Gastrocnemius medialis (tissue), 4 donors: ENCODE data around the gene TAS1R1. TPM values are rescaled to one million over a fixed set of nuclear protein-coding genes. Genes with fewer than 3 reads are reported as not detected.
A peak's percentile ranks its signal among the peaks of the same experiment; 100 is the strongest.

ENCODE experiments used
- ATAC-seq, 2 donors: fragments of 150-250 bp; one replicate each; pipeline ENCODE4 v1.9.1; 2016
- DNase-seq, 2 donors: peaks; one replicate each; pipeline ENCODE4 v3.0.0-alpha.2; 2019
- H3K27ac ChIP-seq, 4 donors: fragments of 200-600 bp; sonication (generic); 1 replicate in 1 of 4; 2 replicates in 3 of 4; pipeline ENCODE4 v1.5.1; 2016 to 2018; ENCODE audit warnings: mild to moderate bottlenecking in 2 of 4, moderate library complexity in 1 of 4
- H3K27me3 ChIP-seq, 3 donors: fragments of 200-600 bp; sonication (generic) in 2 of 3; 1 replicate in 1 of 3; 2 replicates in 2 of 3; pipeline versions ENCODE4 v1.5.1 to v1.6.0; 2016 to 2019; ENCODE audit warnings: mild to moderate bottlenecking in 1 of 3, moderate library complexity in 1 of 3
- H3K36me3 ChIP-seq, 2 donors: fragments of 200-600 bp; sonication (generic) in 1 of 2; one replicate each; pipeline ENCODE4 v1.5.1; 2017 to 2018
- H3K4me1 ChIP-seq, 2 donors: fragments of 200-600 bp; sonication (generic) in 1 of 2; one replicate each; pipeline ENCODE4 v1.5.1; 2016 to 2017; ENCODE audit warnings: mild to moderate bottlenecking in 2 of 2
- H3K4me3 ChIP-seq, 4 donors: fragments of 200-600 bp; sonication (generic) in 3 of 4; 1 replicate in 1 of 4; 2 replicates in 3 of 4; pipeline ENCODE4 v1.5.1; 2016 to 2019; ENCODE audit warnings: mild to moderate bottlenecking in 2 of 4
- H3K9me3 ChIP-seq, 3 donors: fragments of 200-600 bp; sonication (generic) in 2 of 3; 1 replicate in 1 of 3; 2 replicates in 2 of 3; pipeline ENCODE4 v1.5.1; 2016 to 2019
- POLR2A ChIP-seq, 2 donors: fragments of 450-650 bp; IDR thresholded peaks; one replicate each; pipeline ENCODE4 v1.6.1; 2017; ENCODE audit warnings: antibody characterized with exemption in 2 of 2, mild to moderate bottlenecking in 2 of 2, moderate library complexity in 2 of 2
- in situ Hi-C, 4 donors: fragments of 200-750 bp; cut with MboI; loops; one replicate each; pipeline versions ENCODE4 v1.15.0 to v1.8.0; 2017; ENCODE audit warnings: low sequenced_read_pairs in 4 of 4
- intact Hi-C: fragments of 100-400 bp; cut with DNase I; formaldehyde crosslinking; loops from one replicate; pipeline ENCODE4 v1.15.1; 2023; ENCODE audit warnings: low total_unique reads
- total RNA-seq, 4 donors: library from RNA; depleted of rRNA; stranded (reverse); fragments of >200 nt; gene quantifications; one replicate each; pipeline versions ENCODE4 v1.1.0 to v1.2.3, GENCODE V29; 2016
- TF ChIP-seq, protein P1 (sequence below), 5 experiments: fragments of 450-650 bp in 3 of 5; fragments of 200-600 bp in 2 of 5; sonication (generic) in 2 of 5; IDR thresholded peaks in 4 of 5; conservative IDR thresholded peaks in 1 of 5; 1 replicate in 4 of 5; 2 replicates in 1 of 5; pipeline ENCODE4 v1.5.1; 2016 to 2019; ENCODE audit warnings: antibody characterized with exemption in 5 of 5, mild to moderate bottlenecking in 3 of 5, moderate library complexity in 3 of 5

Gene TAS1R1
- total RNA-seq, 4 donors from 2014 or later = not detected

DNA sequence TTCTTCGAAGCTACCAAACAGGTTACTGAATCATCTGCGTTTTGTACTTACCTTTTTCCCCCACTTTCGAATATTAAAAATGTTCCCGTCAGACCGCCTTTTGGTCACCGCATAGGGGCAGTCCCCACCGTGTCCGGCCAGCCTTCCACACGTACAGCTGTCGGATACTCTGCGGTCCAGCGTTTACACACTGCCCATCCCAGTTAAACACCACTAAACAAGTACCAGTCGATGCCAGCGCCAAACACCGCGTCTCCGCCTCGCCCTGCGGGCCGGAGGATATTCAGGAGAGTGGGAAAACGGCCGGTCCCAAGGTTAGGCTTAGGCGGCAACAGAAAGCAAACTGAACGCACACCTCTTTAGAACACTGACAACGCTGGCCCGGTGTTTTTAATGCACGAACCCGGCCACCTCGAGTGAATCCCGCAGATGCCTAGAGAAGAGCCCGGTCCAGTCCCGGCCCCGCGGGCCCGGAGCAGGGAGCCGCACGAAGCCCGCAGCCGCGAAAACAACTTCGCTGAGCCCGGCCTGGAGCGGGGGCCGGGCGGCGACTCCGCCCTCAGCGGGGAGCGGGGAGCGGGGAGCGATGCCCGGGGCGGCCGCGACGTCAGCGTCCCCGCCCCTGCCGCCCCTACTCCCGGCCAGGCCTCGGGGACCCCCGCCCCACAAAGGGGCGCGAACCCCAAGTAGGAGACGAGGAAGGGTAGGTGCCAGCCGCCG lies 57.7 kb downstream of the TAS1R1 start:
- Histone ChIP-seq H3K4me3 (peak overlapping the region; percentile 83 to 95 (median 91)), H3K9me3 (no peaks in the 10 kb centered on the region), H3K36me3 (no peaks in the 10 kb centered on the region), H3K27ac (peak overlapping the region; percentile 97 to 100 (median 98)), H3K27me3 (no peaks in the 10 kb centered on the region), H3K4me1 (peaks cover 36 to 38% of the 10 kb centered on the region in 2 donors)
- DNase-seq = peak in 1 of 2 donors; percentile 71
- peak; percentile 57 to 63 for ATAC-seq
- TF ChIP-seq POLR2A (IDR thresholded peaks at IDR 0.05) = peak; percentile 42 to 66
- TF ChIP-seq, protein P1, sequence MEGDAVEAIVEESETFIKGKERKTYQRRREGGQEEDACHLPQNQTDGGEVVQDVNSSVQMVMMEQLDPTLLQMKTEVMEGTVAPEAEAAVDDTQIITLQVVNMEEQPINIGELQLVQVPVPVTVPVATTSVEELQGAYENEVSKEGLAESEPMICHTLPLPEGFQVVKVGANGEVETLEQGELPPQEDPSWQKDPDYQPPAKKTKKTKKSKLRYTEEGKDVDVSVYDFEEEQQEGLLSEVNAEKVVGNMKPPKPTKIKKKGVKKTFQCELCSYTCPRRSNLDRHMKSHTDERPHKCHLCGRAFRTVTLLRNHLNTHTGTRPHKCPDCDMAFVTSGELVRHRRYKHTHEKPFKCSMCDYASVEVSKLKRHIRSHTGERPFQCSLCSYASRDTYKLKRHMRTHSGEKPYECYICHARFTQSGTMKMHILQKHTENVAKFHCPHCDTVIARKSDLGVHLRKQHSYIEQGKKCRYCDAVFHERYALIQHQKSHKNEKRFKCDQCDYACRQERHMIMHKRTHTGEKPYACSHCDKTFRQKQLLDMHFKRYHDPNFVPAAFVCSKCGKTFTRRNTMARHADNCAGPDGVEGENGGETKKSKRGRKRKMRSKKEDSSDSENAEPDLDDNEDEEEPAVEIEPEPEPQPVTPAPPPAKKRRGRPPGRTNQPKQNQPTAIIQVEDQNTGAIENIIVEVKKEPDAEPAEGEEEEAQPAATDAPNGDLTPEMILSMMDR (IDR thresholded peaks at IDR 0.05 in 4 of 5, conservative IDR thresholded peaks at IDR 0.05 in 1 of 5) = peak in 3 of 5 experiments; percentile 3 to 30 (median 28)
- in situ Hi-C loops = no loop called here
- intact Hi-C loops = loop anchor here (1.0 kb wide), 3 partner anchors 10 to 34 kb away; partner anchors contain the start of gene ZBTB48

GRCh38 chr1:6613361-6614018 lies 58.4 kb downstream of the TAS1R1 start, which contains the start of gene PHF13:
Gene PHF13 (plus strand): TSS chr1:6613731. CDS start chr1:6614067, 336 bp downstream.
- in situ Hi-C loops = no loop called here

DNA sequence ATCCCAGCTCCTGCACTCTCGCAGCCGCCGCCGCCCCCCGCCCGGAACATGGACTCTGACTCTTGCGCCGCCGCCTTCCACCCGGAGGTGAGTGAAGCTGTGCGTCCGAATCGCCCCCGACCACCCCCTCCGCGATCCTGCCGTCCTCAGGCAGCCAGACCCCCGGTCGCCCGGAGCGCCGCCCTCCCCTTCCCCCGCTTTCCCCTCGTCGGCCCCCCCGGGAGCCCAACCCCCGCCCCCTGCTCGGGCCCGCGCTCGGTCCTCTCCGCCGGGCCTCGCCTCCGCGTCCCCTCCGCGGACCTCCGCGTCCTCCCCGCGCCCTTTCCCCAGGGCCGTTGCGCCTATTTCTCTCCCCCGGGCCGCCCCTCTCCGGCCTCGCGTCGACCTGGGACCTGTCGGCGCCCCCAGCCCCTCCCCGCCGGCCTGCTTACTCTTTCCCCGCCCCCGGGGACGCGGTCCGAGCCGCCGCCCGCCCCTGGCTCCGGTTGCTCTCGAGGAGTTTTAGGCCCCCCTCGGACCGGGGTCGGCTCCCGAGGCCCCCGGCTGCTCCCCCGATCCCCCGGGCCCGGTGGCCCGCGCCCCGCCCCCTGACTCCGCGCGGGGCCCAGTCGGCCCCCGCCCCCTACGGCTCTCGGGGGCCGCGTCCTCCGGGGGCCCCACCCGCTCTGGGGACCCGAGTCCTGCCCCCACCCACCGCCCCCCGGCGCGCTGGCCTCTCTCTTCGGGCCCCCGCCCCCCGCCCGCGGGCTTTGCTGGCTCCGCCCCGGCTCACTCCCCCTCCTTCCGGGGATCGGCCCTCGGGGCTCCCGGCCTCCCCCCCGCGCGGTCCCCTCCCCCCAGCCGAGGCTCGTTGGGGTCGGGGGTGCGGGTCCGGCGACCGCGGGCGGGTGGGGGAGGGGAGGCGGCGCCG lies 59.2 kb downstream of the TAS1R1 start:
- intact Hi-C loops = no loop called here
- Histone ChIP-seq H3K36me3 (peaks cover 0 to 2% of the 10 kb centered on the region in 2 donors), H3K4me1 (peaks cover 27 to 31% of the 10 kb centered on the region in 2 donors), H3K4me3 (peak overlapping the region; percentile 90 to 100 (median 94)), H3K27ac (peak overlapping the region; percentile 95 to 99 (median 96)), H3K27me3 (no peaks in the 10 kb centered on the region), H3K9me3 (no peaks in the 10 kb centered on the region)
- DNase-seq = peak in 1 of 2 donors; percentile 45
- TF ChIP-seq, protein P1 (IDR thresholded peaks at IDR 0.05 in 4 of 5, conservative IDR thresholded peaks at IDR 0.05 in 1 of 5) = no peak
- no peak for TF ChIP-seq POLR2A (IDR thresholded peaks at IDR 0.05)
- in situ Hi-C loops = no loop called here
- ATAC-seq = peak in 1 of 2 donors; percentile 13

More at GRCh38 chr1:6613361-6614018, 58.4 kb downstream of the TAS1R1 start, which contains the start of gene PHF13:
- peak; percentile 81 for ATAC-seq
- H3K27ac ChIP-seq = peak within 1 kb of the TSS; percentile 97 to 100 (median 98)
- peak within 1 kb of the TSS; percentile 90 to 100 (median 95) for H3K4me3 ChIP-seq
- H3K27me3 ChIP-seq = no peaks in the 10 kb centered on the region
- no peaks in the 10 kb centered on the region for H3K36me3 ChIP-seq
- TF ChIP-seq POLR2A (IDR thresholded peaks at IDR 0.05) = peak; percentile 89
- TF ChIP-seq, protein P1 (IDR thresholded peaks at IDR 0.05 in 4 of 5, conservative IDR thresholded peaks at IDR 0.05 in 1 of 5) = peak in 1 of 5 experiments; percentile 11
- peak; percentile 99 to 100 for DNase-seq
- H3K9me3 ChIP-seq = no peaks in the 10 kb centered on the region
- intact Hi-C loops = loop anchor here (1.0 kb wide), 3 partner anchors 10 to 34 kb away; partner anchors contain the start of gene ZBTB48
- H3K4me1 ChIP-seq = peaks cover 35 to 37% of the 10 kb centered on the region in 2 donors
